HL-60 (cell line): ENCODE data around the gene PPP2R5C.
A peak's percentile ranks its signal among the peaks of the same experiment; 100 is the strongest.

ENCODE experiments used
- DNase-seq, 2 experiments: peaks; one replicate each; pipeline ENCODE4 v3.0.0-alpha.2; 2010 to 2020; ENCODE audit warnings: low read depth in 1 of 2, low spot score in 1 of 2
- H3K27ac ChIP-seq: fragments of 250-450 bp; sonication (Bioruptor Pico); replicated peaks from 2 replicates; pipeline ENCODE4 v1.5.1; 2020; ENCODE audit warnings: mild to moderate bottlenecking, moderate library complexity
- H3K27me3 ChIP-seq: fragments of 250-450 bp; sonication (Bioruptor Pico); 2 replicates; pipeline ENCODE4 v1.5.1; 2021; ENCODE audit warnings: mild to moderate bottlenecking, moderate library complexity; ENCODE audit not compliant: insufficient read depth, poor library complexity, severe bottlenecking
- H3K4me3 ChIP-seq: replicated peaks from 2 replicates; pipeline ENCODE4 v1.5.1; 2011; ENCODE audit warnings: mild to moderate bottlenecking, control low read depth, low read length; ENCODE audit not compliant: insufficient read depth
- CTCF ChIP-seq: IDR thresholded peaks from one replicate; pipeline ENCODE4 v1.5.1; 2011; ENCODE audit warnings: low read length, control low read depth, inconsistent platforms; ENCODE audit not compliant: insufficient read depth
- GABPA ChIP-seq: IDR thresholded peaks from 2 replicates; pipeline ENCODE4 v1.6.1; 2012; ENCODE audit warnings: low read depth
- POLR2AphosphoS5 ChIP-seq: IDR thresholded peaks from 2 replicates; pipeline ENCODE4 v1.6.1; 2012; ENCODE audit warnings: low read depth
- REST ChIP-seq: IDR thresholded peaks from 2 replicates; pipeline ENCODE4 v1.6.1; 2012; ENCODE audit warnings: low read depth; ENCODE audit not compliant: insufficient replicate concordance
- SPI1 ChIP-seq: IDR thresholded peaks from 2 replicates; pipeline ENCODE4 v1.6.1; 2012; ENCODE audit warnings: low read depth, mild to moderate bottlenecking, borderline replicate concordance

Gene PPP2R5C

GRCh38 chr14:101825797-101826196 is 64.3 kb downstream of the PPP2R5C start:
- peak overlapping the region; percentile 89 for H3K27ac ChIP-seq
- TF ChIP-seq GABPA, result no peak
- TF ChIP-seq SPI1, result no peak
- no peak for TF ChIP-seq CTCF
- TF ChIP-seq POLR2AphosphoS5, result no peak
- no peak for TF ChIP-seq REST
- H3K4me3 ChIP-seq, result no peak overlapping the region
- no peak for DNase-seq
- no peaks in the 10 kb centered on the region for H3K27me3 ChIP-seq

- TF ChIP-seq REST (no peak), POLR2AphosphoS5 (no peak), SPI1 (no peak)
- no peaks in the 10 kb centered on the region for H3K27me3 ChIP-seq
- H3K27ac ChIP-seq, result no peak overlapping the region
- no peak overlapping the region for H3K4me3 ChIP-seq
- no peak for DNase-seq
Measured at GRCh38 chr14:101826351-101826750, 64.8 kb downstream of the PPP2R5C start.

GRCh38 chr14:101827286-101827685 is 65.8 kb downstream of the PPP2R5C start:
- Histone ChIP-seq H3K27me3 (no peaks in the 10 kb centered on the region), H3K4me3 (no peak overlapping the region), H3K27ac (no peak overlapping the region)
- TF ChIP-seq SPI1 (no peak), REST (no peak), GABPA (no peak), CTCF (no peak), POLR2AphosphoS5 (no peak)
- no peak for DNase-seq

GRCh38 chr14:101828046-101828445 is 66.5 kb downstream of the PPP2R5C start:
- Histone ChIP-seq H3K27ac (no peak overlapping the region), H3K4me3 (no peak overlapping the region), H3K27me3 (no peaks in the 10 kb centered on the region)
- DNase-seq, result no peak
- TF ChIP-seq CTCF (no peak), SPI1 (no peak), REST (no peak), POLR2AphosphoS5 (no peak), GABPA (no peak)
